ENCODE data around the gene LDB2.

Gene LDB2

GRCh38 chr4:16739997-16740624 is 158.3 kb downstream of the LDB2 start:
- no peaks in the 10 kb centered on the region for H3K27me3 ChIP-seq
- no peak for DNase-seq
- no peaks in the 10 kb centered on the region for H3K9me3 ChIP-seq
- TF ChIP-seq CTCF (IDR thresholded peaks at IDR 0.05): no peak
- H3K4me1 ChIP-seq: no peaks in the 10 kb centered on the region
- H3K36me3 ChIP-seq: no peaks in the 10 kb centered on the region
- intact Hi-C loops (cut with DNase I; ENCODE audit: low total_unique reads): no loop called here
- H3K4me3 ChIP-seq: no peak overlapping the region
- H3K27ac ChIP-seq: no peak overlapping the region

GRCh38 chr4:16738558-16738957 is 159.9 kb downstream of the LDB2 start:
- no peak for TF ChIP-seq CTCF (IDR thresholded peaks at IDR 0.05)
- intact Hi-C loops (cut with DNase I; ENCODE audit: low total_unique reads): no loop called here
- no peaks in the 10 kb centered on the region for H3K36me3 ChIP-seq
- H3K4me3 ChIP-seq: no peak overlapping the region
- no peaks in the 10 kb centered on the region for H3K27me3 ChIP-seq
- no peaks in the 10 kb centered on the region for H3K9me3 ChIP-seq
- H3K27ac ChIP-seq: no peak overlapping the region
- H3K4me1 ChIP-seq: no peaks in the 10 kb centered on the region
- no peak for DNase-seq

- no peak for TF ChIP-seq CTCF (IDR thresholded peaks at IDR 0.05)
- Histone ChIP-seq H3K4me1 (no peaks in the 10 kb centered on the region), H3K36me3 (no peaks in the 10 kb centered on the region), H3K27ac (no peak overlapping the region), H3K9me3 (no peaks in the 10 kb centered on the region), H3K27me3 (no peaks in the 10 kb centered on the region), H3K4me3 (no peak overlapping the region)
- intact Hi-C loops (cut with DNase I; ENCODE audit: low total_unique reads): no loop called here
- no peak for DNase-seq
Measured at GRCh38 chr4:16733509-16733908, 164.9 kb downstream of the LDB2 start.

DNA sequence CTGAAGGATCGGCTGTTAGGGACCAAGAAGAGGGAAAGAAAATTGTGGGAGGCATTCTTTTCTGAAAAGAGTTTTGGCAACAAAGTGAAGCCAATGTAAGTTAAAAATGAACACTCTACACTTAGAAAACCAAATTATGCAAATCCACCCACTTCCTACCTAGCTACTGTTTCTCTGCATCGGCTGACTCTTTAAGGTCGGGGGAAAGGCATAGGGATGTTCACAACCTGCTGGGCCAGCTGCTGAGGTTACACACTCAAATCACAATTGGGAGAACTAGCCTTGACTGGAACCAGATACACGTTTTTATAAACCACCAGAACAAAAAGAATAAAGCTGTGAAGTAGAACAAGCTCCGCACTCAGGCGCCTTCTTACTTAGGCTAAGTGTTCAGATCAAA is 165.7 kb downstream of the LDB2 start:
- no peaks in the 10 kb centered on the region for H3K36me3 ChIP-seq
- intact Hi-C loops (cut with DNase I; ENCODE audit: low total_unique reads): no loop called here
- no peak overlapping the region for H3K4me3 ChIP-seq
- no peak overlapping the region for H3K27ac ChIP-seq
- H3K9me3 ChIP-seq: no peaks in the 10 kb centered on the region
- no peak for TF ChIP-seq CTCF (IDR thresholded peaks at IDR 0.05)
- no peaks in the 10 kb centered on the region for H3K27me3 ChIP-seq
- H3K4me1 ChIP-seq: no peaks in the 10 kb centered on the region
- no peak for DNase-seq

DNA sequence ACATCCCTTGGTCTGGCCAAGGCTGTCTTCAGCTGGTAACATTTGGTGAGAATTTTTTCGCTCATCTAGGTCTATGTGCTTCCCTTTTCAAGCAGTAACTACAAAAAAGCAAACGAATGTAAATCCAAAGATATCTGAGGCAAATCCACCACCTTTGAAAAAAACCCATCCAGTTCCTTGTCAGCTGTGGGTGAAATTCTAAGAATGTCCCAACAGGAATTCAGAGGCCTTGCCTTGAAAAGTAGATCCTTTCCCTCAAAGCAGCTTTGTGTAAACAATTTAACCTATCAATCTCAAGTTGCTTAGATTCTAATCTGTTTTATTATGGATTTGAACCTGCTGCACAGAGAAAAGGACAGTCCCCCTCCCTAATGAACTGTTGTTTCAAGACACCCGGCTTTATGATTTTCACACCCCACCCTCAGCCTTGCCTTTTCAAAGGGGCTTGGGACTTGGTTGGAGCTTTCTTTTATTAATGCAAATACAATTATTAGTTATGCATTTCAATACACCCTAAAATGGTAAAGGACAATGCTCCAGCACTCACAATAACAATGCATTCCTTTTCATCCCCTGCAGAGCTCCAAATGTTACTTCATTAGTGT is 166.6 kb downstream of the LDB2 start:
- no peak for DNase-seq
- TF ChIP-seq CTCF (IDR thresholded peaks at IDR 0.05): no peak
- Histone ChIP-seq H3K27me3 (no peaks in the 10 kb centered on the region), H3K4me1 (no peaks in the 10 kb centered on the region), H3K4me3 (no peak overlapping the region), H3K36me3 (no peaks in the 10 kb centered on the region), H3K27ac (no peak overlapping the region), H3K9me3 (no peaks in the 10 kb centered on the region)
- intact Hi-C loops (cut with DNase I; ENCODE audit: low total_unique reads): no loop called here
